Neural progenitor cell (in vitro differentiated cells): Measurements from ENCODE around the gene EIF5. TPM values are rescaled to one million over a fixed set of nuclear protein-coding genes. Genes with fewer than 3 reads are reported as not detected.
A peak's percentile ranks its signal among the peaks of the same experiment; 100 is the strongest.

Experiments used
- DNase-seq: peaks from one replicate; pipeline ENCODE4 v3.0.0-alpha.2; 2016; ENCODE audit warnings: low spot score
- H2AFZ ChIP-seq: fragments of 200-600 bp; sonication (generic); replicated peaks from 2 replicates; pipeline ENCODE4 v1.6.1; 2016; ENCODE audit warnings: antibody characterized with exemption
- H3F3A ChIP-seq: fragments of 200-600 bp; sonication (generic); 2 replicates; pipeline ENCODE4 v1.6.1; 2016; ENCODE audit warnings: antibody characterized with exemption, low read depth
- H3K27ac ChIP-seq: fragments of 200-600 bp; sonication (generic); 2 replicates; pipeline ENCODE4 v1.5.1; 2016; ENCODE audit warnings: mild to moderate bottlenecking
- H3K27me3 ChIP-seq: fragments of 200-600 bp; sonication (generic); 2 replicates; pipeline ENCODE4 v1.6.1; 2016; ENCODE audit warnings: mild to moderate bottlenecking, moderate library complexity
- H3K36me3 ChIP-seq: fragments of 200-600 bp; sonication (generic); 2 replicates; pipeline ENCODE4 v1.5.1; 2016
- H3K4me1 ChIP-seq: fragments of 200-600 bp; sonication (generic); 2 replicates; pipeline ENCODE4 v1.6.1; 2016; ENCODE audit warnings: mixed run types
- H3K4me2 ChIP-seq: fragments of 200-600 bp; sonication (generic); 2 replicates; pipeline ENCODE4 v1.6.1; 2016
- H3K4me3 ChIP-seq: fragments of 200-600 bp; sonication (generic); 2 replicates; pipeline ENCODE4 v1.5.1; 2016
- H3K79me2 ChIP-seq: fragments of 200-600 bp; sonication (generic); 2 replicates; pipeline ENCODE4 v1.6.1; 2016; ENCODE audit warnings: low read depth
- H3K9ac ChIP-seq: fragments of 200-600 bp; sonication (generic); 2 replicates; pipeline ENCODE4 v1.6.1; 2016
- H3K9me3 ChIP-seq: fragments of 200-600 bp; sonication (generic); 2 replicates; pipeline ENCODE4 v1.5.1; 2016; ENCODE audit warnings: low read depth
- H4K20me1 ChIP-seq: fragments of 200-600 bp; sonication (generic); 2 replicates; pipeline ENCODE4 v1.6.1; 2016; ENCODE audit warnings: low read depth
- H3K27ac Mint-ChIP-seq: 3 replicates; pipeline ENCODE4 v1.8.0; 2021; ENCODE audit warnings: mixed read lengths
- H3K27me3 Mint-ChIP-seq: 2 replicates; pipeline ENCODE4 v1.8.0; 2022; ENCODE audit warnings: low read depth, mild to moderate bottlenecking, inconsistent platforms, moderate library complexity, mixed read lengths; ENCODE audit not compliant: insufficient read depth
- H3K36me3 Mint-ChIP-seq: 3 replicates; pipeline ENCODE4 v1.8.0; 2021; ENCODE audit warnings: mixed read lengths
- H3K4me1 Mint-ChIP-seq: 3 replicates; pipeline ENCODE4 v1.8.0; 2021; ENCODE audit warnings: mixed read lengths
- H3K4me3 Mint-ChIP-seq: 3 replicates; pipeline ENCODE4 v1.8.0; 2021; ENCODE audit warnings: mild to moderate bottlenecking, moderate library complexity, mixed read lengths
- H3K9me3 Mint-ChIP-seq: 3 replicates; pipeline ENCODE4 v1.8.0; 2020; ENCODE audit warnings: mixed read lengths
- CTCF ChIP-seq: fragments of 200-600 bp; sonication (generic); IDR thresholded peaks from 2 replicates; pipeline ENCODE4 v1.5.1; 2017; ENCODE audit warnings: antibody characterized with exemption, mild to moderate bottlenecking
- EZH2 ChIP-seq: fragments of 200-600 bp; sonication (generic); IDR thresholded peaks from 2 replicates; pipeline ENCODE4 v1.6.1; 2017; ENCODE audit warnings: antibody characterized with exemption, mild to moderate bottlenecking, moderate library complexity
- EZH2phosphoT487 ChIP-seq: fragments of 200-600 bp; sonication (generic); IDR thresholded peaks from 2 replicates; pipeline ENCODE4 v1.6.1; 2017; ENCODE audit warnings: antibody characterized with exemption
- total RNA-seq: library from RNA; depleted of rRNA; stranded (reverse); fragments of >200 nt; gene quantifications from 2 replicates; pipeline ENCODE4 v1.2.3, GENCODE V29; 2015; ENCODE audit warnings: low replicate concordance

EIF5 gene
- total RNA-seq, 1 donor from 2014 or later: 216 TPM

- no peaks in the 10 kb centered on the region for H3K9me3 ChIP-seq
- H3K27me3 ChIP-seq: no peaks in the 10 kb centered on the region
- no peak for DNase-seq
- H4K20me1 ChIP-seq: no peaks in the 10 kb centered on the region
- no peaks in the 10 kb centered on the region for H3F3A ChIP-seq
- no peaks in the 10 kb centered on the region for H3K79me2 ChIP-seq
- Mint-ChIP-seq H3K4me1 (peaks cover 7% of the 10 kb centered on the region), H3K9me3 (no peaks in the 10 kb centered on the region), H3K4me3 (no peak overlapping the region), H3K27ac (no peak overlapping the region), H3K27me3 (peaks cover 4% of the 10 kb centered on the region), H3K36me3 (no peaks in the 10 kb centered on the region)
- no peak overlapping the region for H2AFZ ChIP-seq
- no peak overlapping the region for H3K4me2 ChIP-seq
- H3K27ac ChIP-seq: no peak overlapping the region
- no peak overlapping the region for H3K4me3 ChIP-seq
- no peaks in the 10 kb centered on the region for H3K36me3 ChIP-seq
- peaks cover 5% of the 10 kb centered on the region for H3K4me1 ChIP-seq
- H3K9ac ChIP-seq: no peak overlapping the region
- TF ChIP-seq CTCF (no peak), EZH2 (no peak), EZH2phosphoT487 (no peak)
Measured at GRCh38 chr14:103314496-103315277, 19.4 kb upstream of the EIF5 start.

- TF ChIP-seq EZH2phosphoT487 (no peak), CTCF (no peak), EZH2 (no peak)
- H2AFZ ChIP-seq: no peak overlapping the region
- no peak overlapping the region for H3K27ac ChIP-seq
- Mint-ChIP-seq H3K9me3 (no peaks in the 10 kb centered on the region), H3K27me3 (peaks cover 4% of the 10 kb centered on the region), H3K4me3 (peak overlapping the region; percentile 60), H3K4me1 (peaks cover 7% of the 10 kb centered on the region), H3K36me3 (no peaks in the 10 kb centered on the region), H3K27ac (no peak overlapping the region)
- no peak overlapping the region for H3K4me2 ChIP-seq
- no peak overlapping the region for H3K9ac ChIP-seq
- no peaks in the 10 kb centered on the region for H3K9me3 ChIP-seq
- DNase-seq: no peak
- peaks cover 5% of the 10 kb centered on the region for H3K4me1 ChIP-seq
- H4K20me1 ChIP-seq: no peaks in the 10 kb centered on the region
- no peak overlapping the region for H3K4me3 ChIP-seq
- H3K36me3 ChIP-seq: no peaks in the 10 kb centered on the region
- H3K27me3 ChIP-seq: no peaks in the 10 kb centered on the region
- H3F3A ChIP-seq: no peaks in the 10 kb centered on the region
- no peaks in the 10 kb centered on the region for H3K79me2 ChIP-seq
Measured at GRCh38 chr14:103315351-103315911, 18.6 kb upstream of the EIF5 start.

GRCh38 chr14:103315941-103316340 is 18.1 kb upstream of the EIF5 start:
- Histone ChIP-seq H3K9me3 (no peaks in the 10 kb centered on the region), H3K4me2 (no peak overlapping the region), H3K4me3 (no peak overlapping the region), H3K79me2 (no peaks in the 10 kb centered on the region), H3K27ac (no peak overlapping the region), H4K20me1 (no peaks in the 10 kb centered on the region), H3K9ac (no peak overlapping the region), H3K36me3 (no peaks in the 10 kb centered on the region), H3K4me1 (peaks cover 5% of the 10 kb centered on the region), H2AFZ (no peak overlapping the region), H3F3A (no peaks in the 10 kb centered on the region), H3K27me3 (no peaks in the 10 kb centered on the region)
- H3K4me3 Mint-ChIP-seq: peak overlapping the region; percentile 60
- no peak overlapping the region for H3K27ac Mint-ChIP-seq
- no peak for DNase-seq
- peaks cover 7% of the 10 kb centered on the region for H3K4me1 Mint-ChIP-seq
- H3K27me3 Mint-ChIP-seq: peaks cover 4% of the 10 kb centered on the region
- no peaks in the 10 kb centered on the region for H3K9me3 Mint-ChIP-seq
- TF ChIP-seq CTCF: no peak
- TF ChIP-seq EZH2phosphoT487: no peak
- no peak for TF ChIP-seq EZH2
- H3K36me3 Mint-ChIP-seq: no peaks in the 10 kb centered on the region
